ENCODE data around the gene TMEM183A. TPM values are rescaled to one million over a fixed set of nuclear protein-coding genes. Genes with fewer than 3 reads are reported as not detected.

TMEM183A gene
- total and polyA plus RNA-seq, 7 donors = 71.7 to 108 (median 79.9) TPM

DNA sequence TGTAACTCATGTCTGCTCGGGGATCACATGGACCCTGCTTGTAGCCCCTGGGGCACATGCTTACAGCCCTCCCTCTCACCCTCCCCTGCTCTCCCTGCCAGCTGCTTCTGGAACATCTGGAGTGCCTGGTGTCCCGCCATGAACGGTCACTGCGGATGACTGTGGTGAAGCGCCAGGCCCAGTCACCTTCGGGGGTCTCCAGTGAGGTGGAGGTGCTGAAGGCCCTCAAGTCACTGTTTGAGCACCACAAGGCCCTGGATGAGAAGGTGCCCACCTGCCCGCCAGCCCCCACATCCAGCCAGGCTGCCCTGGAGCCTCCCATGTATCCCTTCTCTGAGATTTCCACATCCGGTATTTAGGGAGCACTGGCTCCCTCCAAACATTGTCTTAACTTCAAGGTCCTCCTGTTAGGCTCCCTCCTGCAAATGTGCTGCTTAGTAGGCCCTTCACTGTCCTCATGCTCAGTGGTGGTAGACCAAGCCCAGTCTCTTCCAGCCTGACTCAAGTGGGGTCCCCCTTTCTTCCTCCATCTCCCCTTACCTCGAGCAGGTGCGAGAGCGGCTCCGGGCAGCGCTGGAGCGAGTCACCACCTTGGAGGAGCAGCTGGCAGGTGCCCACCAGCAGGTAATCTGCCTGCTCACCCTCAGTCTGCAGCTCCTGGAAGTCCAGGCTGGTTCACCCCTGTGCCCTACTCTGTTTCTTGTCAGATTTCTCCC, 36.8 kb downstream of the TMEM183A start:
- H3K4me1 ChIP-seq = peaks cover 0 to 20% (median 7%) of the 10 kb centered on the region in 4 donors
- no peak overlapping the region for H3K27ac ChIP-seq
- WGBS, 2 donors = 92 to 93% methylated on average over 14 of the region's 14 CpGs
- TF ChIP-seq POLR2AphosphoS5 (IDR thresholded peaks at IDR 0.05) (no peak), POLR2A (IDR thresholded peaks at IDR 0.05) (no peak), EP300 (IDR thresholded peaks at IDR 0.05) (no peak)
- TF ChIP-seq, protein P1, sequence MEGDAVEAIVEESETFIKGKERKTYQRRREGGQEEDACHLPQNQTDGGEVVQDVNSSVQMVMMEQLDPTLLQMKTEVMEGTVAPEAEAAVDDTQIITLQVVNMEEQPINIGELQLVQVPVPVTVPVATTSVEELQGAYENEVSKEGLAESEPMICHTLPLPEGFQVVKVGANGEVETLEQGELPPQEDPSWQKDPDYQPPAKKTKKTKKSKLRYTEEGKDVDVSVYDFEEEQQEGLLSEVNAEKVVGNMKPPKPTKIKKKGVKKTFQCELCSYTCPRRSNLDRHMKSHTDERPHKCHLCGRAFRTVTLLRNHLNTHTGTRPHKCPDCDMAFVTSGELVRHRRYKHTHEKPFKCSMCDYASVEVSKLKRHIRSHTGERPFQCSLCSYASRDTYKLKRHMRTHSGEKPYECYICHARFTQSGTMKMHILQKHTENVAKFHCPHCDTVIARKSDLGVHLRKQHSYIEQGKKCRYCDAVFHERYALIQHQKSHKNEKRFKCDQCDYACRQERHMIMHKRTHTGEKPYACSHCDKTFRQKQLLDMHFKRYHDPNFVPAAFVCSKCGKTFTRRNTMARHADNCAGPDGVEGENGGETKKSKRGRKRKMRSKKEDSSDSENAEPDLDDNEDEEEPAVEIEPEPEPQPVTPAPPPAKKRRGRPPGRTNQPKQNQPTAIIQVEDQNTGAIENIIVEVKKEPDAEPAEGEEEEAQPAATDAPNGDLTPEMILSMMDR (IDR thresholded peaks at IDR 0.05) = no peak
- peaks cover 0 to 3% (median 0%) of the 10 kb centered on the region in 4 donors for H3K36me3 ChIP-seq
- no peak for DNase-seq
- H3K9me3 ChIP-seq = no peaks in the 10 kb centered on the region
- H3K27me3 ChIP-seq = no peaks in the 10 kb centered on the region
- H3K4me3 ChIP-seq = no peak overlapping the region
- intact Hi-C loops (cut with DNase I) = no loop called here

DNA sequence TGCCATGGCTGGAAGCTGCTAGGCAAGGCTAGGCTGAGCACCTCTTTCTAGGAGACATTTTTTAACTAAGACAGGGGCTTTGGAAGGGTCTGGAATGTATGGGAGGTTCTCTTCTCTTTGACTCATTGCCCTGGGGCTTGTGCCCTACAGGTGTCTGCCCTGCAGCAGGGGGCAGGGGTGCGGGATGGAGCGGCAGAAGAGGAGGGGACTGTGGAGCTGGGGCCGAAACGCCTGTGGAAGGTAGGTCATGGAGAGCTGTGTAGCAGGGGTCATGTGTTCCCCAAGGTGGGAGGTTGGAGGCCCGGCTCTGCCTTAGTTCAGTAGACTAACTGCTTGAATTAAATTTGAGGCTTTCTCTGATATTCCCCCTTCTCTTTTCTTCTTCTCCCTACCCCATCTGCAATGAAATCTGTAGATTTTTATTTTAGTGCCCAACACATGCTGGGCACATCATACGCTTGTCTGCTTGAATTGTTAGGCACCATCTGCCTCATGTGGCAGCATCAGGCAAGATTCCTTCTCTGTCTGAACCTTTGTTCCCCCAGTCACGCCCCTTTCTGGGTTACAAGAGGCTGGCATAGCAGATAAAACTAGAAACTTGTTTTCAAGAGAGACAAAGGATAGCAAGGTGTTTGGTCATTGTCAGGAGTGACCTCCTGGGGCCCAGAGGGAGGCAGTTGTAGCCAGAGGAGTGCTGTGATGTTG, 37.5 kb downstream of the TMEM183A start:
- TF ChIP-seq EP300 (IDR thresholded peaks at IDR 0.05) (no peak), POLR2AphosphoS5 (IDR thresholded peaks at IDR 0.05) (no peak), POLR2A (IDR thresholded peaks at IDR 0.05) (no peak)
- WGBS, 2 donors = 83 to 88% methylated on average over 7 of the region's 7 CpGs
- intact Hi-C loops (cut with DNase I) = no loop called here

DNA sequence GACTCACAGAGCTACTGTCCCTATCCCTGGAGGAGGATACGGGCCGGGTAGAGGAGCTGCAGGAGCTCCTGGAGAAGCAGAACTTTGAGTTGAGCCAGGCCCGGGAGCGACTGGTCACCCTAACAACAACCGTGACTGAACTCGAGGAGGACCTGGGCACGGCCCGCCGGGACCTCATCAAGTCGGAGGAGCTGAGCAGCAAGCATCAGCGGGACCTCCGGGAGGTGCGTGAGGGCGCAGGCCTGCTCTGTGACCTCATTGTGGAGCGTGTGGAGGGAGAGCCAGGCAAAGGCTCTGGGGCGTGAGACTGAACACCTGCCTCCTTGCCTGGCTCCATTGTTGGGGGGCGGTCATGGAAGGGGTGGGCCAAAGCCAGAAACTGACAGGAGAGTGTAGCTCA, 38.2 kb downstream of the TMEM183A start:
- Histone ChIP-seq H3K27ac (no peak overlapping the region), H3K9me3 (no peaks in the 10 kb centered on the region), H3K27me3 (no peaks in the 10 kb centered on the region), H3K4me1 (peaks cover 0 to 14% (median 5%) of the 10 kb centered on the region in 4 donors), H3K36me3 (peaks cover 0 to 3% (median 0%) of the 10 kb centered on the region in 4 donors), H3K4me3 (no peak overlapping the region)
- TF ChIP-seq POLR2AphosphoS5 (IDR thresholded peaks at IDR 0.05) (no peak), EP300 (IDR thresholded peaks at IDR 0.05) (no peak), POLR2A (IDR thresholded peaks at IDR 0.05) (no peak)
- 89 to 93% methylated on average over 17 of the region's 17 CpGs for WGBS, 2 donors
- intact Hi-C loops (cut with DNase I) = no loop called here
- no peak for DNase-seq

More for the DNA sequence above, 37.5 kb downstream of the TMEM183A start:
- H3K27me3 ChIP-seq = no peaks in the 10 kb centered on the region
- H3K27ac ChIP-seq = no peak overlapping the region
- no peak overlapping the region for H3K4me3 ChIP-seq
- peaks cover 0 to 14% (median 5%) of the 10 kb centered on the region in 4 donors for H3K4me1 ChIP-seq
- H3K36me3 ChIP-seq = peaks cover 0 to 3% (median 0%) of the 10 kb centered on the region in 4 donors
- no peaks in the 10 kb centered on the region for H3K9me3 ChIP-seq
- no peak for DNase-seq

DNA sequence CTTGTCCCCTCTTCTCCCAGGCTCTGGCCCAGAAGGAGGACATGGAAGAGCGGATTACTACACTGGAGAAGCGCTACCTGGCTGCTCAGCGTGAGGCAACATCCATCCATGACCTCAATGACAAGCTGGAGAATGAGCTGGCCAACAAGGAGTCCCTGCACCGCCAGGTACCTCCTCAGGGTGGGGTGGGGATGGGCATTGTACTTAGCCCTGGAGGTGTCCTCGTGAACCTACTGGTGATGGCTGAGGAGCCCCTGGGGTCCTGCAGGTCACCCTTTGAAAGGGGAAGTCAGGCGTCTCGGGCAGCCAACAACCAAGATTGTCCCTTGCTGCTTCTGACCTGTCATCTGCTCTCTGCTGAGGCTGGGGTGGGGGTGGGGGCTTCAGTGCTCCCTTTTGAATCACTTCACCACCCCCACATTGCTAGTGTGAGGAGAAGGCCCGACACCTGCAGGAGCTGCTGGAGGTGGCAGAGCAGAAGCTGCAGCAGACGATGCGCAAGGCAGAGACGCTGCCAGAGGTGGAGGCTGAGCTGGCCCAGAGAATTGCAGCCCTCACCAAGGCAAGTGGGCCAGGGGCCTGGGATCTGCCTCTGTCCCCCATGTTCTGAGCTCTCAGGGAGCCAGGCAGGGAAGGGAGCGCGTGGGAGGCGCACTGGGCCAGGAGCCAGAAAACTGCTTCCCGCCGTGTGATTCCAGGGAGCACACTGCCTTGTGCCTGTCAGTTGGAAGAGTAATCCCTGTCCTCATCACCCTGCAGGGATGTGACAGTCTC, 38.8 kb downstream of the TMEM183A start:
- Histone ChIP-seq H3K9me3 (no peaks in the 10 kb centered on the region), H3K4me3 (no peak overlapping the region), H3K27ac (no peak overlapping the region), H3K36me3 (peaks cover 0 to 3% (median 0%) of the 10 kb centered on the region in 4 donors), H3K27me3 (no peaks in the 10 kb centered on the region), H3K4me1 (peaks cover 0 to 14% (median 5%) of the 10 kb centered on the region in 4 donors)
- TF ChIP-seq EP300 (IDR thresholded peaks at IDR 0.05) (no peak), POLR2A (IDR thresholded peaks at IDR 0.05) (no peak), POLR2AphosphoS5 (IDR thresholded peaks at IDR 0.05) (no peak)
- TF ChIP-seq, protein P1 (IDR thresholded peaks at IDR 0.05) = no peak
- DNase-seq = no peak
- 72 to 83% methylated on average over 16 of the region's 16 CpGs for WGBS, 2 donors
- intact Hi-C loops (cut with DNase I) = no loop called here

DNA sequence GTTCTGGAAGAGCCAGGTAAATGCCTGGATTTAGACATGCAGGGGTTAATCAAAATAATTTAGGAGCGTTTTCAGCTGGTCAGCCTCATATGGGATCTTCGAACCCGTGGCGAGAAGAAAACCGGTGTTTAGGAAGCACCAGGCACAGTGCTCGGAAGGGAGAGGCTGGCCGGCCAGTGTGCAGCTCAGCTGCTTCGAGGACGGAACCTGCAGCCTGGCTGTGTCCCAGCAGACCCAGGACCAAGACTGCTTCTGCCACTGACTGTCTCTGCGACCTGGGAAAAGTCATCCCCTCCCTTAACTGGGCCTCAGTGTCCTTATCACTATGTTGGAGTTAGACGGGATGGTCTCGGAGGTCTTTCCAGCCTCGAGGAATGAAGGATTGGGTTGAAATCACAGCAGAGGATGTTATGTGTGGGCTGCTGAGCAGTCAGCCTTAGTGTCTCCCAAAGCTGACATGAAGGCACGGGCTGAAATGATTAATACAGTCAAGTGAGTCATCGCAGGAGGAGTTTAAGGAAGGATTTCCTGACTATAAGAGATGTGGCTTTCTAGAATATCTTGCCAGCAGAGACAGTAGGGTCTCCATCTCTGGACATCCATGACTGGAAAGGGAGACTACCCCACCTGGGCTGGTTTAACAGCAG, 39.9 kb downstream of the TMEM183A start:
- H3K27ac ChIP-seq = peak overlapping the region in 1 of 4 donors; percentile 18
- peaks cover 0 to 14% (median 5%) of the 10 kb centered on the region in 4 donors for H3K4me1 ChIP-seq
- 65 to 71% methylated on average over 15 of the region's 15 CpGs for WGBS, 2 donors
- no peaks in the 10 kb centered on the region for H3K27me3 ChIP-seq
- intact Hi-C loops (cut with DNase I) = no loop called here
- H3K36me3 ChIP-seq = peaks cover 0 to 3% (median 0%) of the 10 kb centered on the region in 4 donors
- DNase-seq = no peak
- H3K4me3 ChIP-seq = no peak overlapping the region
- TF ChIP-seq POLR2AphosphoS5 (IDR thresholded peaks at IDR 0.05) (no peak), EP300 (IDR thresholded peaks at IDR 0.05) (no peak), POLR2A (IDR thresholded peaks at IDR 0.05) (no peak)
- TF ChIP-seq, protein P1 (IDR thresholded peaks at IDR 0.05) = no peak
- no peaks in the 10 kb centered on the region for H3K9me3 ChIP-seq

Measured in sigmoid colon (tissue), 7 donors.